Glomerular endothelial cell (primary cell): ENCODE measurements around the gene PPFIBP1. TPM values are rescaled to one million over a fixed set of nuclear protein-coding genes. Genes with fewer than 3 reads are reported as not detected.
A peak's percentile ranks its signal among the peaks of the same experiment; 100 is the strongest.

Source experiments
- DNase-seq: peaks from one replicate; pipeline ENCODE4 v3.0.0-alpha.2; 2011; ENCODE audit warnings: low read depth, low spot score; ENCODE audit errors: extremely low read depth
- total RNA-seq: library from RNA; depleted of rRNA; stranded (reverse); fragments of >200 nt; gene quantifications from 2 replicates; pipeline ENCODE4 v1.2.3, GENCODE V29; 2015

The PPFIBP1 gene
- 125 and 161 TPM in 2 replicates for total RNA-seq

DNA sequence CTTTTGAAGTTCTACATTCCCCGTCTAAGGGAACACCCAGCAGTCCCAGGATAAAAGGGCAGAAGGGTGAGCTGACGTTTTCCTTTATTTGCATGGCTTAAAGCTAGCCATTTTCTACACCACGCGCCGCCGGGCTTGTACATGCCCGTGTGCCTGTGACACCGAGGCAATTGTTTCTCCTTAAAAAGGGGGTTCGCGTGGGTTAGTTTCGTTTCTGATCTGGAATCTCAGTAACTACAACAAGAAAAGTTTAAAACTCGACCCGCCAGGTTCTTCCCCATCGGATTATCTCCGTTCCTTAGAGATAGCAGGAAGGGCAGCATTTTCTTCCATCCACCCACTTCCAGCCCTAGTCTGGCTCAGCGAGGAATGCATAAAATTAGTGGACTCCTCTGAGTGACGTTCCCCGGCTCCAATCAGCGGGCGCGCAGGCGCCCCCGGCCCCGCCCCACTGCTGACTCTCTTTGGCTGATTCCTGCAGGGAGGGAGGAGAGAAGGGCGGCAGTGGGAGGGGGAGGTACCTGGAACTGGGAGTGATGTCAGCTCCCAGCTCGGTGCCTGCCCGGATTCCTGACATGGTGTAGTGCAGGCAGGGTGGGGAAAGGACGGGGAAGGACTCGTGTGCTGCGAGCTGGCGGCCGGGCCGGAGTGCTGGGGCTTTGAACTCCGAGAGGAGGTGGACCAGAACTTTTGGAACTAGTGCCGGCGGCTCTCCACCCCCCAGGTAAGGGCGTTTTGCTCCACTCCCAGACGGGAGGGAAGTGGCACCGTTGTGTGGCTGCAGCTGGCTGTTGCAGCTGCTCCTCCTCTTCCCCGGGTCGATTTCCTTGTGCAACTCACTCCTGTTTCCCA, at the start of gene PPFIBP1:
TSS of gene PPFIBP1 (plus strand) at position 565 of the 852 bp plus-strand sequence. CDS start 109,191 bp downstream, outside the sequence.
- peak; percentile 89 for DNase-seq

DNA sequence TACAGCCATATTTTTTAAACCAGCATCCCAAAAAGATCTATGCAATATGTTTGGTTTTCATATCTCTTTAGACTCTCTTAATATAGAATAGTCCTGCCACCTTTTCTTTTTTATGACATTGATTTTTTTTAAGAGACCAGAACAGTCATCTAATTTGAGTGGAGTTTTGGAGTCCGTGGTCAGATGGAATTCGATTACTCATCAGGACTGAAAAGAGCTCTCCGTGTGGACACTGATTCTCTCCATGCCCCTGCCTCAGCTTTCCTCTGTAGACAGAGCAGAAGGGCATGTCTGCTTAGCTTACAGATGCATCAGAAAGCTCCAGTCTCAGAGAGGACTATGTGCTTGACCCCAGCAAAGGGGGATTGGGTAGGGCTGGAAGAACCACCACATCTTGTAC, 49.7 kb upstream of the PPFIBP1 start:
- no peak for DNase-seq

DNA sequence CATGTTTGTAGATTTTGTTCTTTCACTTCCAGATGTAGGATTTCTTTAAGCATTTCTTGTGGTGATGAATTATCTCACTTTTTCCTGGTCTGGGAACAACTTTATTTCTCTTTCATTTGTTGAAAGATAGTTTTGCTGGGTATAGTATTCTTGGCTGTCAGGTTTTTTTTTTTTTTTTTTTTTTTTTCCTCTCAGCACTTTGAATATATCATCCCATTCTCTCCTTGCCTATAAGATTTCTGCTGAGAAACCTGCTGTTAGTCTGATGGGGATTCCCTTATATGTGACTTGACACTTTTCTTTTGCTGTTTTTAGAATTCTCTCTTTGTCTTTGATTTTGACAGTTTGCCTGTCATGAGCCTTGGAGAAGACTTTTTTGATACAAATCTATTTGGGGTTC, 47.0 kb upstream of the PPFIBP1 start:
- DNase-seq = no peak

DNA sequence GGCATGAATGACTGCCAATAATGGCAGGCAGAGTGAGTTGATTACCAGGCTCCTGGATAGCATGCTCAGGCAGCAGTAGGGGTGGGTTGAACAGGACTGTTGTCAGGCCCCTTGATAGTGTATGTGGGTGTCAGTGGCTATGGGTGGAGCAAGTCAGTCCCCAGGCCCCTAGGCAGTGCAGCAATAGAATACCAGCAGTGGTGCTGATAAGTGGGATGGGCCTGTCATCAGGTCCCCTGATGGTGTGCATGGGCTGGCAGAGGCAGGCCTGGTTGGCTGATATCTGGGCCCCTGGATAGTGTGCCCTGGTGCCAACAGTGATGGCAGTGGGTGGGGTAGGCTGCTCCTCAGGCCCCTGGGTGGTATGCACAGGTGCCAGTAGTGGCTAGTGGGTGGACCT, 45.1 kb upstream of the PPFIBP1 start:
- DNase-seq = no peak

DNA sequence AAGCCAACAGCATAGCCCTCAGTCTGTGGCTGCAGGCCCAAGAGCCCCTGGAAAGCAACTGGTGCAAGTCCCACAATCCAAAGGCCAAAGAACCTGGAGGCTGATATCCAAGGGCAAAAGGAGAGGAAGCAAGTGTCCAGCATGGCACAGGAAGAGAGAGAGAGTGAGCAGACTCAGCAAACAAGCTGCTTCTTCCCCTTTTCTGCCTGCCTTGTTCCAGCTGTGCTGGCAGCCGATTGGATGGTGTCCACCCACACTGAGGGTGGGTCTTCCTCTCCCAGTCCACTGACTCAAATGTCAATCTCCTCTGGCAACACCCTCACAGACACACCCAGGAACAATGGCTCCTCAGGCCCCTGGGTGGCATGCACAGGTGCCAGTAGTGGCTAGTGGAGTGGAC, 44.0 kb upstream of the PPFIBP1 start:
- DNase-seq = no peak

DNA sequence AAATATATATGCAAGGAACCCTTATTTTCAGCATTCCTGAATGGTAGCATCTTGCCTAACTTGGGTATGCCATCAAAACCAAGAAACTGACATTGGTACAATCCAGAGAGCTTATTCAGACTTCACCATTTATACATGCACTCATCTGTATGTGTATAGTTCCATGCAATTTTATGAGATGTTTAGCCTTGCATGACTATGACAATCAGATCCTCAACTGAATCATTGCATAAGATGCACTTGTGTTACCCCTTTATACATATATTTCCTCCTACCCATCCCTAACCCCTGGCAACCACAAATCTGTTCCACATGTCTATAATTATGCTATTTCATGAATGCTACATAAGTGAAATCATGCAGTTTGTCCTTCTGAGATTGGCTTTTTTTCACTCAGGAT, 37.0 kb upstream of the PPFIBP1 start:
- no peak for DNase-seq

DNA sequence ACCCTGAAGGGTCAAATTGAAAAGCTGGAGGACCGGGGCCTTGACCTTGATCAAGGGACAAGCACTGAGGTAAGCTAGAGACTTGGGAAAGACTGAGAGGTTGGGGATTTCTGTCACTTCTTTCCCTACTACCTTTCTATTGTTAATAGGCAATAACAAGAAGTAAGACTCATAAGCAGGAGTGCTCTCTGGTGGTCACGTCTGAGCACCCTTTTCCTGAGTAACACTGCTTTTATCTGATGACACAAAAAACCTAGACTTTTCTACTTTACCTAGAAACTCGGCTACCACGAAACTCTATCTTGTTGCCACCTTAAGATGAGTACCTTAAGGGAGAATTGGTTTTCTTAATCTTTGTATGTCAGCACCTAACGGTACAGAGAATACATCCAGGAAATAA, 35.5 kb upstream of the PPFIBP1 start:
- DNase-seq = no peak

DNA sequence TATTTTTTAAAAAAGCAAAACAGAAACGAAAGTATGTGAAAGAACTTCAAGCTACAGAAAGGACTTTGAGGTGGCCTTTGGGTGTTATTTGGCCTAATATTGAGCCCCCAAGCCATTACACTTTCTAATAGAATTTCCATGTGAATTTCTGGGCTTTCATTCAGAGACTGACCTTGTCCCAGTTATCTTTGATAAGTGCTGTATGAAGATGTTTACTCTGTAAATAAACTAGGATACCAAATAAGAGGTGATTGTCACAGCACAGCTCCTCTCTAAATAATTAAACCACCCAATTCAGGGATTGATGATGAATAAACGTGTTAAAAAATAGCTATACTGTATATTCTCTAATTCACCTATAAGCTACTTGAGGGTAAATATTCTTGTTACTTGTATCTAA, 32.8 kb upstream of the PPFIBP1 start:
- DNase-seq = no peak

DNA sequence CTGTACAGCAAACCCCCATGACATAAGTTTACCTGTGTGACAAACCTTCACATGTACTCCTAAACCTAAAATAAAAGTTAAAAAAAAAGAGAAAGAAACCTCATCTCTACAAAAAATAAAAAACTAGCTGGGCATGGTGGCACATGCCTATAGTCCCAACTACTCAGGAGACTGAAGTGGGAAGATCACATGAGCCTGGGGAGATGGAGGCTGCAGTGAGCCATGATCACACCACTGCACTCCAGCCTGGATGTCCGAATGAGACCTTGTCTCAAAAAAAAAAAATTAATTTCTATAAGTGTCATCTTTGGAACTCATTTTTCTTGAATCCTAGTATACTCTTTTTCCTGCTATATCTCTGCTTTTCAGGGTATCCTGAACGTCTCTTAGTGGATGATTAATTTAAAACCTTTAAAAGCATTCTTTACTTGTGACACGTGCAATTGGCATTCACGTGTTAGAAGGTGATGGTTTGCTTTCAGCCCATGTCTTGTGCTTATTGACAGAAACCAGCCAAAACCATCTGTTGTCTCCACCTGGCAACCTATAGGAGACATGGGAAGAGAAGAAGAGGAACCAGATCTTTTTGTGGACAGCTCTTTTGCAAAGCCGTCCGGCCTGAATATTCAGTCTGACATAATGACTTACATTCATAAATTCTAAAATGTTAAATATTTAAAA, 30.6 kb upstream of the PPFIBP1 start:
- DNase-seq = no peak

DNA sequence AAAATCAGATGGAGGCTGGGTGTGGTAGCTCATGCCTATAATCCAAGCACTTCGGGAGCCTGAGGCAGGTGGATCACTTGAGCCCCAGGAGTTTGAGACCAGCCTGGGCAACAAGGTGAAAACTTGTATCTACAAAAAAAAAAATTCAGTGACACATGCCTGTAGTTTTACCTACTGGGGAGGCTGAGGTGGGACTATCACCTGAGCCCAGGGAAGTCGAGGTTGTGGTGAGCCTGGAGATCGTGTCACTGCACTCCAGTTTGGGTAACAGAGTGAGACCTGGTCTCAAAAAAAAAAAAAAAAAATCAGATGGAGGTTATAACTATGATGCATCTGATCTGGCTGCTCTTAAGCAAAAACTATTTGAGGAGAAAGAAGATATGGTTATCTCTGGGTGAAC, 26.6 kb upstream of the PPFIBP1 start:
- no peak for DNase-seq

DNA sequence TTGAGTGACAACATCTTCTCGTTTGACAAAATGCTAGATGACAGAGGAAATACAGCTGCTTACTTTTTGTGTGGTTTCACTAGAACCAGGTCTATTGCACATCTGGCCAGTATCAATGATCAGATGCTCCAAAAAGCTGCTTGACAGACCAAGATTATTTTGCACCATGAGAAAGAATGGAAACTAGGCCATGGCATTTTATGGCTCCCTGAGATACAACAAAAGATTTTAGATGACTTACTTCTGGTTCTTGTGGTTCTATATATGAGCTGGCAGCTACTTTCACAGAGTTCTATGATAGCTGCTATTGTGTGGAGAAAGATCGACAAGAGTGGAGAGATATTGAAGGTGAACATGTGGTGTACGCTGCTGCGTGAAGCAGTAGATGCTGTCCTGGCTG, 25.9 kb upstream of the PPFIBP1 start:
- no peak for DNase-seq

DNA sequence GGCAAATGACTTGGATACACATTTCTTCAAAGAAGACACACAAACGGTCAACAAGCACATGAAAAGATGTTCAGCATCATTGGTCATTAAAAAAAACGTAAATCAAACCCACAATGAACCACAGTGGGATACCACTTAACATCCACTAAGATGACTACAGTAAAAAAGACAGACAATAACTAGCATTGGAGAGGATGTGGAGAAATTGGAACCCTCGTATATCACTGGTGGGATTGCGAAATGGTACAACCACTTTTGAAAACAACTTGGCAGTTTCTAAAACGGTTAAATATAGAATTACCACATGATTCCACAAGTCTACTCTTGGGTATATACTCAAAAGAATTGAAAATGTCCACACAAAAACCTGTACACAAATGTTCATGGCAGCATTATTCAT, 25.2 kb upstream of the PPFIBP1 start:
- no peak for DNase-seq

DNA sequence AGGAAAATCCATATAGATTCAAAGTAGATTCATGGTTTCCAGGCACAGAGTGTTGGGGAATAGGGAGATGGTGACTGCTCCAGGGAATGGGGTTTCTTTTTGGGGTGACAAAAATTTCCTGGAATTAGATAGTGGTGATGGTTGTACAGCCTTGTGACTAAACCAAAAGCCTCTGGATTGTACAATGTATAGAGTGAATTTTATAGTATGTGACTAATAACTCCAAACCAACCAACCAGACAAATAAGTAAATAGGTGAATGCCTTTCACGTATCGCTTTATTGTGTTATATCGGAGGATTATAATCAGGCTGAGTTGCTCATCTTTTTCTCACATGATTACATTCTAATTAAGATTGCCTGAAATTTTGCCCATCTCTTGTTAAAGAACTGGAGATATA, 24.6 kb upstream of the PPFIBP1 start:
- DNase-seq = no peak

DNA sequence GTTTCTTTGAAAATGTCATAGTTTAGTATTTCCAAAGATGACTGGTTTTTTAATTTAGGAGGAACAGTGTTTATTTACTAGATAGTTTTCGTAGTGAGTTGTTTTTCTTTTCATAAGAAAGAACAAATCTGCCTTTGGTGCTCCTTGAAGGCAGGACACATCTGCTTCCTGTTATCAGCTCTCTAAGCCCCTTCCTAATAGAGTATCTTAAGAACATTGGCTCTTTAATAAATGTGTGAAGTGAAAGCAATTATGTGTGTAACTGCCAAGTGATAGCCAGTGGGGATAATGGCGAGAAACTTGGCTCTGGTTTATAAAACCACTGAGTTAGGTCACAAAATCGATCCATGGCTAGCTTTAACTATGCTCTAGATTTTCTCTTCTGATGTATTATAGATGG, 23.5 kb upstream of the PPFIBP1 start:
- DNase-seq = no peak

DNA sequence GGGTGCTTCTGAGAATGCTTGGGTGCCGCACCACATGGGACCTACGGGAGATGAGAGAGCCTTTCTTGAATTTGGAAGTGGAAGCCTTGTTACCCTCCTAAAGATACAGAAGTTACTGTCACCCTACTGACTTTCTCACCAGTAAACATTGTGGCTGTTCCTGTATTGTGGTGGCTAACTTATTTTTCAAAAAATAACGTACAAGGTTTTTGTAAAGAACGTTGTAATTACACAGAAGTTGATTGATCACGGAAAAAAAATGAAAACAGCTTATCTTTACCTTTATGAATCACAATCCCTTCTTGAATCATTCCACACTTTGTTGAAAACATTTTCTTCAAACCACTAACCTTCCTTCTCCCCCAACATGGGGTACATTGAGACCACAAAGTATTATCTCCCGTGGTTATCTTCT, 22.0 kb upstream of the PPFIBP1 start:
- no peak for DNase-seq

DNA sequence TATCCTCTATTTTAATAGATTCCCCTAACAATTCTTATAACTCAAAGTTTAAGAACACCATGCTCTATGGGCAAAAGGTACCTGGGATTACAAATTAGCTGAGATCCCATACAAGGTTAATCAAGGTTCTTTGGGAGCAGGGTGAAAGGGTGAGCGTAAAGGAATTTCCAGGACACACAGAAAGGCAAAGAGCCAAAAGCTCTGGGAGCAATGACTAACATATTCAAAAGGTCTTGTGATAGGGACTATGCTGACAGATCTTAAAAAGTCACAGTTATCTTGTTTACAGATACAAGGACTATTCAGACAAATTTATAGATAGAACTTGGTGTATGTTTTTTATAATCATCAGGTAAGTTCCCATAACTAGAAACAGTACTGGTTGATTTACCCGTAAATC, 19.5 kb upstream of the PPFIBP1 start:
- no peak for DNase-seq

DNA sequence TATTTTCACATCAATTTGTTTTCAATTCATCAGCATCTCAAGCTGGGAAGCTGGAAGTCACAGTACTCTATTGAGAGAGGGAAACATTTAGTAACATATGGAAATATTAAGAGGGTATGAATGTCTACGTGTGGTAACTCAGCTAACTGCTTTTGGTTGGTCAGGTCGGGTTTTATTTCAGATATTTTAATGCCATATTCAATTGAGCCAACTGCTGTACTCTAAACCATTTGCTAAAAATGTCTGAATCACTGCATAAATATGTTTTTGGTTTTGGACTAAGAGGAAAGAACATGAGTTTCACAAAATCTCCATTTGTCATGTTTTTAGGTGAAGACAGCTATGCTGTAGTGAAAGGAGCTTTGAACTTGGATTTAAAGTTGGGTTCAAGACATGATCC, 18.9 kb upstream of the PPFIBP1 start:
- no peak for DNase-seq

DNA sequence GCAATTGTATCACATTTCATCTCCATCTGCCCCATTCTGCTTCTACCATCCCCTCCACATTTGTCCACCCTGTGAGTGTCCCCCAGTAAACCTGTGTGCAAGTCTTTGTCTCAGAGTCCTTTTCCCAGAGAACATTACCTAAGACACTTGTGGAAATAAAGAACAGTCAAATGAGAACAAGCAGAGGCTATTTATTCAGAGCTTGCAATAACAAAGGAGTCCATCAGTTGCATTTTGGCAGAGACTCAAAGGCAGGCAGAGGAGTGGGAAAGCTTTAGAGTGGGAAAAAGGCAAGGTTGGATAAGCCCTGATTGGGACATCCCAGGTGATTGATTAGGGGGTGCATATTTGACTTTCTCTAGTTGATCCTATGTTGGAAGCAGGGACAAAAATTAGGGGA, 18.2 kb upstream of the PPFIBP1 start:
- DNase-seq = no peak

DNA sequence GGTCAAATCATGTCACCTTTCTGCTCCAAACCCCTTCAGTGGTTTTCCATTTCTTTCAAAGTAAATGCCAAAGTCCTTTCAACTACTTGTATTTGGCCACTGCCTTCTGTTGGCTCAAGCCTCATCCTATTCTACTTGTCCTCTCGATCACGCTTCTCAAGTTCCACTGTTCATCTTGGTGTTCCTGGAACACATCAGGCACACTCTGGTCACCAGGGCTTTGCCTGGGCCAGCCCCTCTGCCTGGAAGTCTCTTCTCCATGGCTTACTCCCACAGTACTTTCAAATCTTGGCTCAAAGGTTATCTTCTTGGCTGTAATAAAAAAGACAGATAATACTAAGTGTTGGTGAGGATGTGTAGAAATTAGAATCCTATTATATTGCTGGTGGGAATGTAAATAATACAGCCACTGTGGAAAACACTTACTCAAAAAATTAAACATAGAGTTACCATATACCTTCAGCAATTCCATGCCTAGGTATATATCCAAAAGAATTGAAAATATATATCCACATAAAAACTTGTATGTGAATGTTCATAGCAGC, 17.3 kb upstream of the PPFIBP1 start:
- no peak for DNase-seq

DNA sequence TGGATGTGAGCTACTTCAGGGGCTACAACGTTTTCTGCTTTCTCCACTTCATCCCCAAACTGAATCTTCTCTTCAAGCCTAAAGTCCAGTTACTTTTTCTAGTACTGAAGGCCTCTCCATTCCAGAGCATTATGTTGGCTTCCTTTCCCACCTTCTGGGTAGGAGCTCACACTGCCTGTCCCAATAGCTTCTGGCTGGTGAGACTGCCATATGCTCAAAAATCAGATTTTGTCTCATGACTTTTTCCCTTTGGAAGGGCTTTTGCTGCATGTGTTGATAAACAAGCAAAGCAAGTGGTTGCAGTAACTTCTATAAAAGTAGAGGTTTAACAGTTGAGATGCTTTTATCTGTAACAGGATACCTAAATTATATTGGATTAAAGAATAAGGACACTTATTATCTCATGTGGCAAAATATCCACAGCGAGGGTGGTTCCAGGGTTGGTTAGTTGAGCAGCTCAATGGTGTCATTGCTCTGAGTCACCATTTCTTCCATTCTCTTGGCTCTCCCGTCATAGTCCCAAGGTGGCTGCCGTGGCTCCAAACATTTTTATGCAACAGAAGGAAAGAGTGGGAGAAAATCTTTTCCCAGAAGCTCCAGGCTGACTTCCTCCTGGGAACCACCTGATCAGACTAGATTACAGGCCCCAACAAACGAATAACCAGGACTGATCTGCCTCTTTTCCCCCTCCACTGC, 15.1 kb upstream of the PPFIBP1 start:
- DNase-seq = no peak

DNA sequence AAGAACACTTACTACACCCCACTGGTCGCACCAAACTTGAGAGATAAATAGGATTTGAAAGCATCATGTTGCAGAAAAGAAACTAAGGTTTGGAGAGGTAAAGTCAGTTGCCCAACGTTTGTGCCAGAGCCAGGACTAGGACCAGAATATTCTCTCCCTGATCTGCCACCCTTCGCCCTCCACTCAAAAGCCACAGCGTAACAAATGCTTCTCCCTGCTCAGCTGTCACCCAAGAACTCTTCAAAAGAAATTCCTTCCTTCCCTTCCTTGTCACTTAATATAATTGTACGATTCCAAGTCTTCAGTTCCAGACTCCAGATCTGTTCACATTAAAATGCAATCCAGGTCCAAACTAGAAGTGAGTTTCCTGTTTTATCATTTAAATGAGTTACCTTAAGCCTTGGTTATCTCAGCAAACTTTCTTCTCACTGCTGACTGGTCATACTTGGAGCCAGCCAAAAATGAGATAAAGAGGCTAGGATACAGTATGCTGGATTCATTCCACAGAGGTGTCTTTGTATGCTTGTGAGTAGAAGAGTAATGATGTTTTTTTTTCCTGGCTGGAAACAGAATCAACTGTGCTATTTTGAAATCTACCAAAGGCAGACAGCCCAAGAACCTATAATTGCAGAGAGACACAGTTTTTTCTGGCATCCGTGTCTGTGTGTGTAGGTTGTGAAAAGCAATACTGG, 12.8 kb upstream of the PPFIBP1 start:
- no peak for DNase-seq
